OCI-LY1 (cell line): Measurements from ENCODE around the gene PROP1.
"Not testable (repeated sequence)": the region's sequence is repeated elsewhere in the genome, so short reads cannot be mapped to it uniquely, and the experiment has no call there.

Experiments
- EZH2 ChIP-seq: fragments of 200-600 bp; sonication (generic), shearing (Covaris generic); IDR thresholded peaks from 2 replicates; pipeline ENCODE4 v1.8.0; 2017; ENCODE audit warnings: borderline replicate concordance, mixed run types, mild to moderate bottlenecking, antibody characterized with exemption, low read length, moderate library complexity, mixed read lengths
- TF ChIP-seq, protein P1 (sequence below): fragments of 200-600 bp; sonication (generic), shearing (Covaris generic); IDR thresholded peaks from 2 replicates; pipeline ENCODE4 v1.5.1; 2017; ENCODE audit warnings: mild to moderate bottlenecking, antibody characterized with exemption, low read length, moderate library complexity, mixed read lengths

- TF ChIP-seq, protein P1, sequence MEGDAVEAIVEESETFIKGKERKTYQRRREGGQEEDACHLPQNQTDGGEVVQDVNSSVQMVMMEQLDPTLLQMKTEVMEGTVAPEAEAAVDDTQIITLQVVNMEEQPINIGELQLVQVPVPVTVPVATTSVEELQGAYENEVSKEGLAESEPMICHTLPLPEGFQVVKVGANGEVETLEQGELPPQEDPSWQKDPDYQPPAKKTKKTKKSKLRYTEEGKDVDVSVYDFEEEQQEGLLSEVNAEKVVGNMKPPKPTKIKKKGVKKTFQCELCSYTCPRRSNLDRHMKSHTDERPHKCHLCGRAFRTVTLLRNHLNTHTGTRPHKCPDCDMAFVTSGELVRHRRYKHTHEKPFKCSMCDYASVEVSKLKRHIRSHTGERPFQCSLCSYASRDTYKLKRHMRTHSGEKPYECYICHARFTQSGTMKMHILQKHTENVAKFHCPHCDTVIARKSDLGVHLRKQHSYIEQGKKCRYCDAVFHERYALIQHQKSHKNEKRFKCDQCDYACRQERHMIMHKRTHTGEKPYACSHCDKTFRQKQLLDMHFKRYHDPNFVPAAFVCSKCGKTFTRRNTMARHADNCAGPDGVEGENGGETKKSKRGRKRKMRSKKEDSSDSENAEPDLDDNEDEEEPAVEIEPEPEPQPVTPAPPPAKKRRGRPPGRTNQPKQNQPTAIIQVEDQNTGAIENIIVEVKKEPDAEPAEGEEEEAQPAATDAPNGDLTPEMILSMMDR, result not testable (repeated sequence)
- TF ChIP-seq EZH2, result not testable (repeated sequence)
Measured at GRCh38 chr5:177949065-177949464, 47.0 kb downstream of the PROP1 start.
